Esophagus squamous epithelium (tissue), 5 donors: ENCODE results near the gene TCF3. TPM values are rescaled to one million over a fixed set of nuclear protein-coding genes. Genes with fewer than 3 reads are reported as not detected.

ENCODE experiments used
- DNase-seq: peaks from one replicate; lab custom pipeline; 2025; lab: John Stamatoyannopoulos, UW
- H3K27ac ChIP-seq, 4 donors: fragments of 200-600 bp; sonication (generic); one replicate each; pipeline ENCODE4 v1.5.1; 2016 to 2019; ENCODE audit warnings: mild to moderate bottlenecking in 1 of 4
- H3K27me3 ChIP-seq, 4 donors: fragments of 200-600 bp; sonication (generic); 1 replicate in 3 of 4; 2 replicates in 1 of 4; pipeline versions ENCODE4 v1.5.1 to v1.6.0; 2017 to 2021; ENCODE audit warnings: antibody characterized with exemption in 1 of 4
- H3K36me3 ChIP-seq, 3 donors: fragments of 200-600 bp; sonication (generic); one replicate each; pipeline ENCODE4 v1.5.1; 2016 to 2019
- H3K4me1 ChIP-seq, 3 donors: fragments of 200-600 bp; sonication (generic); one replicate each; pipeline ENCODE4 v1.5.1; 2017 to 2019
- H3K4me3 ChIP-seq, 4 donors: fragments of 200-600 bp; sonication (generic); 1 replicate in 3 of 4; 2 replicates in 1 of 4; pipeline ENCODE4 v1.5.1; 2016 to 2019; ENCODE audit warnings: mild to moderate bottlenecking in 2 of 4, moderate library complexity in 1 of 4
- H3K9me3 ChIP-seq, 3 donors: fragments of 200-600 bp; sonication (generic); one replicate each; pipeline ENCODE4 v1.5.1; 2016 to 2019
- CTCF ChIP-seq, 6 experiments: fragments of 450-650 bp in 4 of 6; fragments of 200-600 bp in 2 of 6; sonication (generic) in 2 of 6; IDR thresholded peaks; one replicate each; pipeline ENCODE4 v1.5.1; 2016 to 2019; ENCODE audit warnings: antibody characterized with exemption in 6 of 6, mild to moderate bottlenecking in 4 of 6, moderate library complexity in 4 of 6
- POLR2A ChIP-seq, 4 donors: fragments of 450-650 bp; IDR thresholded peaks; one replicate each; pipeline ENCODE4 v1.6.1; 2017; ENCODE audit warnings: antibody characterized with exemption in 4 of 4, mild to moderate bottlenecking in 4 of 4, moderate library complexity in 3 of 4
- WGBS, 2 donors: methylation state at CpG; one replicate each; pipeline ENCODE4 v1.1.5; 2018; 5-methylcytosine and 5-hydroxymethylcytosine counted together
- intact Hi-C: fragments of 100-400 bp; cut with DNase I; formaldehyde crosslinking; loops from one replicate; pipeline ENCODE4 v1.15.0; 2022
- total RNA-seq, 4 donors: library from RNA; depleted of rRNA; stranded (reverse); fragments of >200 nt; gene quantifications; one replicate each; pipeline ENCODE4 v1.1.0, GENCODE V29; 2016
- donor health status: DM: yes; HTN: yes; CAD: no.

Gene TCF3
- total RNA-seq, result 10 to 100 TPM; 29.9 to 66.0 (median 47.9) TPM

- intact Hi-C loops, result no loop called here
Observed at GRCh38 chr19:1652471-1653299, at the start of gene TCF3. TCF3 (minus strand) TSS chr19:1652615; CDS start chr19:1650248, 2,367 bp downstream.

GRCh38 chr19:1700733-1701663, 48.6 kb upstream of the TCF3 start:
- WGBS, 2 donors, result 23 to 39% methylated on average over 7 to 18 of the region's 26 CpGs
- no peak overlapping the region for H3K27ac ChIP-seq
- no peaks in the 10 kb centered on the region for H3K36me3 ChIP-seq
- H3K4me3 ChIP-seq, result no peak overlapping the region
- TF ChIP-seq POLR2A (IDR thresholded peaks at IDR 0.05), result no peak
- no peak for TF ChIP-seq CTCF (IDR thresholded peaks at IDR 0.05)
- H3K4me1 ChIP-seq, result peaks cover 0 to 5% (median 0%) of the 10 kb centered on the region in 3 donors
- peaks cover 6 to 75% (median 8%) of the 10 kb centered on the region in 4 donors for H3K27me3 ChIP-seq
- DNase-seq, result no peak
- no peaks in the 10 kb centered on the region for H3K9me3 ChIP-seq
- intact Hi-C loops, result no loop called here

More at GRCh38 chr19:1652471-1653299, at the start of gene TCF3:
- Histone ChIP-seq H3K27me3 (peaks cover 0 to 4% (median 0%) of the 10 kb centered on the region in 4 donors), H3K27ac (peak within 1 kb of the TSS; percentile 98 to 100 (median 100)), H3K36me3 (peaks cover 0 to 23% (median 0%) of the 10 kb centered on the region in 3 donors), H3K9me3 (no peaks in the 10 kb centered on the region), H3K4me3 (peak within 1 kb of the TSS; percentile 75 to 96 (median 88)), H3K4me1 (peaks cover 8 to 49% (median 12%) of the 10 kb centered on the region in 3 donors)
- DNase-seq, result peak; percentile 88
- WGBS, 2 donors, result 0% methylated on average over 2 of the region's 107 CpGs; no CpG with 5 or more reads in 1 of the 2 donors
- peak in 2 of 6 experiments; percentile 3 to 29 for TF ChIP-seq CTCF (IDR thresholded peaks at IDR 0.05)
- TF ChIP-seq POLR2A (IDR thresholded peaks at IDR 0.05), result peak in 1 of 4 donors; percentile 70

GRCh38 chr19:1699998-1700732, 47.8 kb upstream of the TCF3 start:
- Histone ChIP-seq H3K4me3 (no peak overlapping the region), H3K27me3 (peaks cover 6 to 71% (median 8%) of the 10 kb centered on the region in 4 donors), H3K36me3 (no peaks in the 10 kb centered on the region), H3K4me1 (peaks cover 0 to 5% (median 0%) of the 10 kb centered on the region in 3 donors), H3K9me3 (peaks cover 0 to 6% (median 6%) of the 10 kb centered on the region in 3 donors), H3K27ac (no peak overlapping the region)
- DNase-seq, result no peak
- intact Hi-C loops, result no loop called here
- no peak for TF ChIP-seq POLR2A (IDR thresholded peaks at IDR 0.05)
- no peak for TF ChIP-seq CTCF (IDR thresholded peaks at IDR 0.05)
- WGBS, 2 donors, result 0 to 45% methylated on average over 1 to 5 of the region's 31 CpGs

GRCh38 chr19:1699386-1699785, 47.0 kb upstream of the TCF3 start:
- peaks cover 0 to 11% (median 6%) of the 10 kb centered on the region in 3 donors for H3K9me3 ChIP-seq
- peaks cover 6 to 67% (median 8%) of the 10 kb centered on the region in 4 donors for H3K27me3 ChIP-seq
- H3K27ac ChIP-seq, result no peak overlapping the region
- TF ChIP-seq POLR2A (IDR thresholded peaks at IDR 0.05), result no peak
- no peak for TF ChIP-seq CTCF (IDR thresholded peaks at IDR 0.05)
- DNase-seq, result no peak
- H3K36me3 ChIP-seq, result no peaks in the 10 kb centered on the region
- WGBS, 2 donors, result 96% methylated on average over 4 of the region's 19 CpGs; no CpG with 5 or more reads in 1 of the 2 donors
- peaks cover 0 to 5% (median 0%) of the 10 kb centered on the region in 3 donors for H3K4me1 ChIP-seq
- intact Hi-C loops, result no loop called here
- no peak overlapping the region for H3K4me3 ChIP-seq
